IMR-90 (cell line): ENCODE results near the gene BRD3. TPM values are rescaled to one million over a fixed set of nuclear protein-coding genes. Genes with fewer than 3 reads are reported as not detected.

Source experiments
- ATAC-seq: fragments of 200-7000 bp; cut with Tn5 transposase; 2 replicates; pipeline ENCODE4 v1.9.1; 2020; ENCODE audit warnings: low read depth, mild to moderate bottlenecking, moderate library complexity
- BruUV-seq: library from RNA; stranded (reverse); fragments of 400-500 nt; replicated peaks from 2 replicates; lab custom pipeline; 2021; lab: Mats Ljungman, UMichigan
- CTCF ChIA-PET: fragments of 300-600 bp; formaldehyde crosslinking; extraction: SDS; loops from one replicate; lab custom pipeline; 2021; ENCODE audit warnings: antibody characterized with exemption; lab: Yijun Ruan, JAX
- POLR2A ChIA-PET: fragments of 300-600 bp; sonication (Branson Sonifier 250); formaldehyde crosslinking; loops from one replicate; lab custom pipeline; 2022; ENCODE audit warnings: antibody characterized with exemption; ENCODE audit not compliant: unreplicated experiment; lab: Charles Lee
- DNase-seq: peaks from one replicate; pipeline ENCODE4 v3.0.0; 2013
- H2AFZ ChIP-seq: replicated peaks from 2 replicates; pipeline ENCODE3; 2013; ENCODE audit warnings: low read length, mild to moderate bottlenecking; ENCODE audit not compliant: poor library complexity
- H2AK5ac ChIP-seq: 2 replicates; pipeline ENCODE4 v1.6.1; 2013; ENCODE audit warnings: low read depth, low read length, inconsistent platforms
- H2AK9ac ChIP-seq: replicated peaks from 2 replicates; pipeline ENCODE3; 2013; ENCODE audit warnings: mild to moderate bottlenecking, low read depth, low read length, moderate library complexity; ENCODE audit not compliant: poor library complexity
- H2BK120ac ChIP-seq: 2 replicates; pipeline ENCODE4 v1.6.1; 2013; ENCODE audit warnings: low read depth, low read length, inconsistent platforms
- H2BK15ac ChIP-seq: 3 replicates; pipeline ENCODE4 v1.6.1; 2013; ENCODE audit warnings: low read depth, low read length, inconsistent platforms
- H2BK20ac ChIP-seq: 2 replicates; pipeline ENCODE4 v1.6.1; 2013; ENCODE audit warnings: low read depth, mild to moderate bottlenecking, inconsistent platforms, low read length, moderate library complexity
- H2BK5ac ChIP-seq: 2 replicates; pipeline ENCODE4 v1.6.1; 2013; ENCODE audit warnings: mild to moderate bottlenecking, low read depth, low read length, inconsistent platforms; ENCODE audit not compliant: poor library complexity, severe bottlenecking
- H3K14ac ChIP-seq: replicated peaks from 2 replicates; pipeline ENCODE4 v1.6.1; 2013; ENCODE audit warnings: low read depth, low read length, inconsistent platforms
- H3K18ac ChIP-seq: 2 replicates; pipeline ENCODE4 v1.6.1; 2013; ENCODE audit warnings: low read depth, low read length, control low read depth
- H3K23ac ChIP-seq: 2 replicates; pipeline ENCODE4 v1.6.1; 2013; ENCODE audit warnings: low read depth, low read length, inconsistent platforms
- H3K27ac ChIP-seq: 2 replicates; pipeline ENCODE4 v1.5.1; 2013; ENCODE audit warnings: mild to moderate bottlenecking, control low read depth, low read length; ENCODE audit not compliant: insufficient read depth
- H3K27me3 ChIP-seq: 2 replicates; pipeline ENCODE4 v1.6.1; 2013; ENCODE audit warnings: low read length; ENCODE audit not compliant: control insufficient read depth, insufficient read depth
- H3K36me3 ChIP-seq: 2 replicates; pipeline ENCODE4 v1.6.1; 2013; ENCODE audit warnings: low read length, mixed read lengths; ENCODE audit not compliant: control insufficient read depth, insufficient read depth
- H3K4ac ChIP-seq: 2 replicates; pipeline ENCODE4 v1.6.1; 2013; ENCODE audit warnings: low read depth, low read length, inconsistent platforms
- H3K4me1 ChIP-seq: 2 replicates; pipeline ENCODE4 v1.6.1; 2013; ENCODE audit warnings: low read length, mixed read lengths; ENCODE audit not compliant: control insufficient read depth, insufficient read depth
- H3K4me2 ChIP-seq: 2 replicates; pipeline ENCODE4 v1.6.1; 2013; ENCODE audit warnings: low read depth, mild to moderate bottlenecking, control low read depth, low read length, moderate library complexity
- H3K4me3 ChIP-seq: 2 replicates; pipeline ENCODE4 v1.5.1; 2013; ENCODE audit warnings: low read depth, mild to moderate bottlenecking, control low read depth, low read length, moderate library complexity; ENCODE audit not compliant: insufficient read depth
- H3K56ac ChIP-seq: 2 replicates; pipeline ENCODE4 v1.6.1; 2013; ENCODE audit warnings: low read length, inconsistent platforms; ENCODE audit not compliant: insufficient read depth; ENCODE audit errors: extremely low read depth
- H3K79me1 ChIP-seq, 2 experiments: 2 replicates each; pipeline ENCODE4 v1.6.1; 2013; ENCODE audit warnings: low read length in 2 of 2, inconsistent platforms in 1 of 2, low read depth in 1 of 2
- H3K9ac ChIP-seq: 2 replicates; pipeline ENCODE4 v1.6.1; 2013; ENCODE audit warnings: low read depth, low read length, control low read depth
- H3K9me1 ChIP-seq: 2 replicates; pipeline ENCODE4 v1.6.1; 2013; ENCODE audit warnings: low read length, inconsistent platforms; ENCODE audit not compliant: insufficient read depth
- H3K9me3 ChIP-seq: 2 replicates; pipeline ENCODE4 v1.6.1; 2013; ENCODE audit warnings: low read length; ENCODE audit not compliant: control insufficient read depth, insufficient read depth
- H4K20me1 ChIP-seq: 2 replicates; pipeline ENCODE4 v1.6.1; 2013; ENCODE audit warnings: low read length, inconsistent platforms; ENCODE audit not compliant: insufficient read depth
- H4K5ac ChIP-seq: 2 replicates; pipeline ENCODE4 v1.6.1; 2013; ENCODE audit warnings: mild to moderate bottlenecking, low read depth, low read length, control low read depth
- H4K8ac ChIP-seq, 2 experiments: 2 replicates each; pipeline ENCODE4 v1.6.1; 2013; ENCODE audit warnings: low read depth in 2 of 2, low read length in 2 of 2, control low read depth in 1 of 2, inconsistent platforms in 1 of 2
- H4K91ac ChIP-seq: 2 replicates; pipeline ENCODE4 v1.6.1; 2013; ENCODE audit warnings: low read depth, low read length, inconsistent platforms; ENCODE audit not compliant: insufficient read depth
- BHLHE40 ChIP-seq: fragments of 150-350 bp; IDR thresholded peaks from 2 replicates; pipeline ENCODE4 v1.6.1; 2016; ENCODE audit warnings: mild to moderate bottlenecking, low read depth, low read length
- CEBPB ChIP-seq: IDR thresholded peaks from 2 replicates; pipeline ENCODE4 v1.6.1; 2012; ENCODE audit warnings: low read depth, low read length, improper control_type of control experiment
- CTCF ChIP-seq: conservative IDR thresholded peaks from 2 replicates; pipeline ENCODE4 v1.5.1; 2012; ENCODE audit warnings: mild to moderate bottlenecking, low read depth, low read length, improper control_type of control experiment
- FOS ChIP-seq: fragments of 150-350 bp; IDR thresholded peaks from 2 replicates; pipeline ENCODE4 v1.6.1; 2016; ENCODE audit warnings: low read depth, low read length
- MAFK ChIP-seq: IDR thresholded peaks from 2 replicates; pipeline ENCODE4 v1.6.1; 2012; ENCODE audit warnings: low read depth, low read length, improper control_type of control experiment
- MXI1 ChIP-seq: IDR thresholded peaks from 2 replicates; pipeline ENCODE4 v1.6.1; 2012; ENCODE audit warnings: low read depth, mild to moderate bottlenecking, low read length, moderate library complexity, borderline replicate concordance
- POLR2A ChIP-seq: IDR thresholded peaks from 2 replicates; pipeline ENCODE4 v1.6.1; 2012; ENCODE audit warnings: mild to moderate bottlenecking, low read depth, low read length
- RAD21 ChIP-seq: IDR thresholded peaks from 2 replicates; pipeline ENCODE4 v1.6.1; 2012; ENCODE audit warnings: low read length, improper control_type of control experiment
- RCOR1 ChIP-seq: IDR thresholded peaks from 2 replicates; pipeline ENCODE4 v1.6.1; 2012; ENCODE audit warnings: mild to moderate bottlenecking, low read length, improper control_type of control experiment; ENCODE audit not compliant: insufficient replicate concordance
- RFX5 ChIP-seq: IDR thresholded peaks from 2 replicates; pipeline ENCODE4 v1.8.0; 2012; ENCODE audit warnings: low read depth, mild to moderate bottlenecking, low read length, moderate library complexity
- USF2 ChIP-seq: fragments of 150-350 bp; IDR thresholded peaks from 2 replicates; pipeline ENCODE4 v1.6.1; 2017; ENCODE audit warnings: mild to moderate bottlenecking, antibody characterized with exemption, low read length, low read depth
- WGBS, 2 experiments: methylation state at CpG; one replicate each; pipeline versions ENCODE4 v1.1.5 to v1.1.7; 2013; ENCODE audit warnings: missing lambda C conversion rate in 2 of 2; ENCODE audit not compliant: insufficient read length in 1 of 2; ENCODE audit errors: extremely low coverage in 2 of 2; 5-methylcytosine and 5-hydroxymethylcytosine counted together
- dilution Hi-C: fragments of 300-500 bp; cut with HindIII; formaldehyde crosslinking; loops from one replicate; pipeline ENCODE4 v1.14.3; 2018; ENCODE audit warnings: low sequenced_read_pairs; ENCODE audit not compliant: unreplicated experiment
- in situ Hi-C: fragments of 300-500 bp; cut with MboI; formaldehyde crosslinking; loops from 3 replicates; pipeline ENCODE4 v1.14.3; 2019; ENCODE audit warnings: low sequenced_read_pairs, inconsistent platforms, mixed read lengths
- intact Hi-C: fragments of 100-400 bp; cut with micrococcal nuclease; formaldehyde crosslinking; loops from 2 replicates; pipeline ENCODE4 v1.10.0; 2022
- polyA plus RNA-seq, 3 experiments: library from polyadenylated mRNA; depleted of rRNA; stranded (reverse); fragments of >200 nt; gene quantifications; 2 replicates each; pipeline ENCODE4 v1.2.3, GENCODE V29; 2012; ENCODE audit warnings: low replicate concordance in 1 of 3
- total RNA-seq: library from RNA; depleted of rRNA; stranded (reverse); fragments of >200 nt; gene quantifications from 2 replicates; pipeline ENCODE4 v1.2.3, GENCODE V29; 2012

BRD3 gene
- total and polyA plus RNA-seq, 2 of the 4 experiments (the other 2 are of a cell fraction): 2.2 to 7.1 TPM

GRCh38 chr9:133989625-133990365 is 78.0 kb downstream of the BRD3 start:
- Histone ChIP-seq H3K27me3 (no peaks in the 10 kb centered on the region), H3K23ac (peak overlapping the region; percentile 68; the same call in 1 of the 2 replicates), H4K5ac (no peak overlapping the region), H2AK5ac (peak overlapping the region; percentile 80), H3K4me1 (peaks cover 11% of the 10 kb centered on the region; the same call in 1 of the 2 replicates), H3K56ac (no peak overlapping the region), H3K14ac (no peak overlapping the region), H3K36me3 (no peaks in the 10 kb centered on the region), H3K9me3 (no peaks in the 10 kb centered on the region), H4K8ac (no peak overlapping the region), H3K27ac (no peak overlapping the region), H3K18ac (no peak overlapping the region), H2AFZ (no peak overlapping the region), H3K79me1 (peaks cover 16 to 69% of the 10 kb centered on the region in 2 experiments), H3K4me2 (no peak overlapping the region; the same call in 1 of the 2 replicates), H4K20me1 (peaks cover 64% of the 10 kb centered on the region), H3K4ac (peak overlapping the region; percentile 33; the same call in 1 of the 2 replicates), H3K4me3 (no peak overlapping the region), H3K9me1 (peaks cover 19% of the 10 kb centered on the region), H2AK9ac (peak overlapping the region; percentile 82), H3K9ac (0 out of 2 replicates have a peak overlapping the region, but pooled peaks have one; percentile 1), H2BK120ac (no peak overlapping the region), H2BK20ac (no peak overlapping the region), H2BK5ac (no peak overlapping the region), H2BK15ac (peak overlapping the region; percentile 10; the same call in 1 of the 3 replicates), H4K91ac (no peak overlapping the region; the same call in 1 of the 2 replicates)
- TF ChIP-seq FOS: no peak
- no peak for TF ChIP-seq POLR2A
- no peak for TF ChIP-seq USF2
- TF ChIP-seq CTCF: no peak
- no peak for TF ChIP-seq MAFK
- no peak for TF ChIP-seq CEBPB
- no peak for TF ChIP-seq MXI1
- no peak for TF ChIP-seq BHLHE40
- TF ChIP-seq RAD21: no peak
- no peak for TF ChIP-seq RFX5
- TF ChIP-seq RCOR1: no peak
- 82% methylated on average over 9 of the region's 24 CpGs; no CpG with 5 or more reads in 1 of the 2 experiments for WGBS, 2 experiments
- in situ Hi-C loops (loop anchor here (5.0 to 10.0 kb wide), 2 partner anchors 202 to 455 kb away; partner anchors contain the start of gene ADAMTSL2), intact Hi-C loops (loop anchor here (5.0 kb wide), 1 partner anchor 582 kb away; no protein-coding TSS in a partner anchor), dilution Hi-C loops (no loop called here)
- ChIA-PET CTCF (interaction anchor here (0.7 kb wide), 1 partner anchor 145 kb away, joined by 4 read pairs; no protein-coding TSS in a partner anchor), POLR2A (interaction anchor here (0.6 kb wide), 1 partner anchor 194 kb away, joined by 3 read pairs; no protein-coding TSS in a partner anchor)
- DNase-seq: no peak
- ATAC-seq: no peak
- no TSS peak for BruUV-seq
